Esophagus muscularis mucosa (tissue), 4 donors: ENCODE measurements around the gene EEF2K. TPM values are rescaled to one million over a fixed set of nuclear protein-coding genes. Genes with fewer than 3 reads are reported as not detected.

Experiments
- DNase-seq: peaks from one replicate; pipeline ENCODE4 v3.0.0-alpha.2; 2017; ENCODE audit errors: extremely low spot score
- H3K27ac ChIP-seq, 4 donors: fragments of 200-600 bp; sonication (generic); replicated peaks in 1 of 4; 1 replicate in 3 of 4; 2 replicates in 1 of 4; pipeline ENCODE4 v1.5.1; 2016 to 2019; ENCODE audit warnings: mild to moderate bottlenecking in 1 of 4
- H3K27me3 ChIP-seq, 4 donors: fragments of 200-600 bp; sonication (generic); one replicate each; pipeline versions ENCODE4 v1.5.1 to v1.6.0; 2016 to 2019
- H3K36me3 ChIP-seq, 4 donors: fragments of 200-600 bp; sonication (generic); one replicate each; pipeline ENCODE4 v1.5.1; 2016 to 2019
- H3K4me1 ChIP-seq, 4 donors: fragments of 200-600 bp; sonication (generic); one replicate each; pipeline ENCODE4 v1.5.1; 2016 to 2019
- H3K4me3 ChIP-seq, 4 donors: fragments of 200-600 bp; sonication (generic); 1 replicate in 2 of 4; 2 replicates in 2 of 4; pipeline ENCODE4 v1.5.1; 2016 to 2019; ENCODE audit warnings: mild to moderate bottlenecking in 4 of 4, moderate library complexity in 1 of 4
- H3K9me3 ChIP-seq, 4 donors: fragments of 200-600 bp; sonication (generic); 1 replicate in 3 of 4; 2 replicates in 1 of 4; pipeline ENCODE4 v1.5.1; 2016 to 2019
- CTCF ChIP-seq, 3 experiments: fragments of 200-600 bp in 2 of 3; fragments of 450-650 bp in 1 of 3; sonication (generic) in 2 of 3; IDR thresholded peaks; one replicate each; pipeline ENCODE4 v1.5.1; 2017 to 2019; ENCODE audit warnings: antibody characterized with exemption in 3 of 3, mild to moderate bottlenecking in 2 of 3, moderate library complexity in 1 of 3
- EP300 ChIP-seq: sonication (generic); formaldehyde crosslinking; IDR thresholded peaks from one replicate; pipeline ENCODE4 v1.6.1; 2017; ENCODE audit warnings: antibody characterized with exemption
- POLR2A ChIP-seq: fragments of 450-650 bp; IDR thresholded peaks from one replicate; pipeline ENCODE4 v1.6.1; 2017; ENCODE audit warnings: antibody characterized with exemption, moderate library complexity, mild to moderate bottlenecking, low read depth
- POLR2AphosphoS5 ChIP-seq, 2 donors: sonication (generic); formaldehyde crosslinking; IDR thresholded peaks; one replicate each; pipeline ENCODE4 v1.6.1; 2017; ENCODE audit warnings: antibody characterized with exemption in 2 of 2
- WGBS: methylation state at CpG from one replicate; pipeline ENCODE4 v1.1.5; 2018; 5-methylcytosine and 5-hydroxymethylcytosine counted together
- intact Hi-C: fragments of 100-400 bp; cut with DNase I; formaldehyde crosslinking; loops from one replicate; pipeline ENCODE4 v1.15.1; 2023
- total RNA-seq, 4 donors: library from RNA; depleted of rRNA; stranded (reverse); fragments of >200 nt; gene quantifications; one replicate each; pipeline versions ENCODE4 v1.1.0 to v1.2.1, GENCODE V29; 2016

Gene EEF2K
- total RNA-seq, 4 donors from 2014 or later = 18.1 to 37.7 (median 31.6) TPM

- Histone ChIP-seq H3K4me3 (peak overlapping the region; percentile 85 to 93 (median 90)), H3K27ac (peak overlapping the region; percentile 24 to 96 (median 60)), H3K27me3 (peaks cover 0 to 4% (median 0%) of the 10 kb centered on the region in 4 donors), H3K4me1 (peaks cover 21 to 40% (median 39%) of the 10 kb centered on the region in 4 donors), H3K9me3 (no peaks in the 10 kb centered on the region), H3K36me3 (peaks cover 0 to 5% (median under 1%) of the 10 kb centered on the region in 4 donors)
- intact Hi-C loops = loop anchor here (2.0 to 5.0 kb wide), 4 partner anchors 90 to 344 kb away; partner anchors contain the start of genes EEF2K, PDZD9 and UQCRC2
- 3% methylated on average over 17 of the region's 17 CpGs for WGBS
- no peak for DNase-seq
- TF ChIP-seq POLR2A (no peak), POLR2AphosphoS5 (IDR thresholded peaks at IDR 0.05) (no peak), EP300 (no peak), CTCF (IDR thresholded peaks at IDR 0.05) (no peak)
These were observed 90.4 kb downstream of the EEF2K start for GRCh38 chr16:22296225-22297113.

DNA sequence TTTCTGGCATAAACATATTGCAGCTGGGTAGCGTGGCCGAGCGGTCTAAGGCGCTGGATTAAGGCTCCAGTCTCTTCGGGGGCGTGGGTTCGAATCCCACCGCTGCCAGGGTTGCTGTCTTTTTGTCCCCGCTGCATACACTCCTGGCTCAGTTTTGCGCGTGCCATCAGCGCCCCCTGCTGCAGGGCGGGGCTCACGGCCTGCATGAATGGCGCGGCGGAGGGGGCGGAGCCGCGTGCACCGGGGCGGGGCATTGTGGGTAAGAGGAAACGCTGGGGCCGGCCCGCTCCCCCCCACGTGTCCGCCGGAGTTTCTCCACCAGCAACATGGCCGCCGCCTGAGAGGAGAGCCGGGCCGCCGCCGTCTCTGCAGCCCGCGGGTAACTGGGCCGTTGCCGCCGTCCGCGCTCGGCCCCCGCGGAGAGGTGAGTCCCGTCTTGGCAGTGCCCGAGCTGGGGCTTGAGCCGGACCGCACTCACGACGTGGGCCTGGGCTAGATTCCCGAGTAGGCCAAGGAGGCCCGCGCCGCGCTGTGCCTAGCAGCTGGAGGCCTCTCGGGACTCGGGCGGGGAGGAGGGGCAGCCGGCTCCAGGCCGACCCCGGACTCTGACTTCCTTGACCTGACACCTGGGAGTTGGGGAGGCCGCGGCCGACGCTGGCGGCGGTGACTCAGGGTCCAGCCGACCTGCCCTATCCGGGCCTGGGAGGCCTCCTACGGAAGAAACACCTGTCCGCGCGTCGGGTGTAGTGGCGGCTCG is 91.2 kb downstream of the EEF2K start, which contains the start of gene POLR3E:
POLR3E (plus strand) TSS at position 296 of the 757 bp plus-strand sequence. CDS start 5,560 bp downstream, outside the sequence.
- H3K27me3 ChIP-seq = peaks cover 0 to 4% (median 0%) of the 10 kb centered on the region in 4 donors
- peak within 1 kb of the TSS; percentile 92 to 96 (median 96) for H3K27ac ChIP-seq
- H3K9me3 ChIP-seq = no peaks in the 10 kb centered on the region
- intact Hi-C loops = loop anchor here (2.0 to 5.0 kb wide), 4 partner anchors 90 to 345 kb away; partner anchors contain the start of genes EEF2K, PDZD9 and UQCRC2
- H3K4me1 ChIP-seq = peaks cover 21 to 40% (median 39%) of the 10 kb centered on the region in 4 donors
- WGBS = 0% methylated on average over 11 of the region's 76 CpGs
- TF ChIP-seq EP300 (no peak), POLR2A (no peak), POLR2AphosphoS5 (IDR thresholded peaks at IDR 0.05) (peak; percentile 76 to 91), CTCF (IDR thresholded peaks at IDR 0.05) (peak; percentile 92 to 99 (median 96))
- H3K4me3 ChIP-seq = peak within 1 kb of the TSS; percentile 85 to 93 (median 90)
- peak; percentile 100 for DNase-seq
- peaks cover 0 to 13% (median 6%) of the 10 kb centered on the region in 4 donors for H3K36me3 ChIP-seq

- H3K4me1 ChIP-seq = peaks cover 21 to 40% (median 39%) of the 10 kb centered on the region in 4 donors
- H3K9me3 ChIP-seq = no peaks in the 10 kb centered on the region
- peak overlapping the region; percentile 92 to 96 (median 96) for H3K27ac ChIP-seq
- peaks cover 0 to 4% (median 0%) of the 10 kb centered on the region in 4 donors for H3K27me3 ChIP-seq
- TF ChIP-seq CTCF (IDR thresholded peaks at IDR 0.05) = no peak
- TF ChIP-seq POLR2AphosphoS5 (IDR thresholded peaks at IDR 0.05) = peak; percentile 48 to 67
- TF ChIP-seq EP300 = peak; percentile 19
- no peak for TF ChIP-seq POLR2A
- peak; percentile 92 for DNase-seq
- H3K4me3 ChIP-seq = peak overlapping the region; percentile 85 to 93 (median 90)
- H3K36me3 ChIP-seq = peaks cover 0 to 21% (median 14%) of the 10 kb centered on the region in 4 donors
- intact Hi-C loops = loop anchor here (2.0 to 5.0 kb wide), 4 partner anchors 91 to 346 kb away; partner anchors contain the start of genes EEF2K, PDZD9 and UQCRC2
- WGBS = 2% methylated on average over 19 of the region's 39 CpGs
These were observed 92.0 kb downstream of the EEF2K start for GRCh38 chr16:22297871-22298733.

- no peak for DNase-seq
- H3K9me3 ChIP-seq = no peaks in the 10 kb centered on the region
- H3K4me3 ChIP-seq = peak overlapping the region in 1 of 4 donors; percentile 85
- TF ChIP-seq CTCF (IDR thresholded peaks at IDR 0.05) (no peak), POLR2A (no peak), POLR2AphosphoS5 (IDR thresholded peaks at IDR 0.05) (no peak), EP300 (no peak)
- intact Hi-C loops = loop anchor here (5.0 kb wide), 2 partner anchors 297 to 347 kb away; partner anchors contain the start of genes PDZD9 and UQCRC2
- peaks cover 0 to 30% (median 20%) of the 10 kb centered on the region in 4 donors for H3K36me3 ChIP-seq
- peak overlapping the region; percentile 92 to 96 (median 96) for H3K27ac ChIP-seq
- H3K4me1 ChIP-seq = peaks cover 21 to 40% (median 39%) of the 10 kb centered on the region in 4 donors
- H3K27me3 ChIP-seq = peaks cover 0 to 4% (median 0%) of the 10 kb centered on the region in 4 donors
- 100% methylated on average over 1 of the region's 1 CpG for WGBS
These were observed 93.0 kb downstream of the EEF2K start for GRCh38 chr16:22299036-22299435.
